ENCODE data around the gene PHACTR1. TPM values are rescaled to one million over a fixed set of nuclear protein-coding genes. Genes with fewer than 3 reads are reported as not detected.

Gene PHACTR1
- total and polyA plus RNA-seq, 7 donors = 0.04 to 3.0 (median 0.85) TPM

- H3K27me3 ChIP-seq (ENCODE audit: insufficient read depth in 3 of 3, low read length in 2 of 3) = no peaks in the 10 kb centered on the region
- H3K4me1 ChIP-seq = no peaks in the 10 kb centered on the region
- ATAC-seq (no peak), DNase-seq (no peak)
- H3K9me3 ChIP-seq = no peaks in the 10 kb centered on the region
- no peak overlapping the region for H3K4me3 ChIP-seq
- intact Hi-C loops (cut with DNase I) = loop anchor here (5.0 to 10.0 kb wide), 5 partner anchors 143 to 423 kb away; partner anchors contain the start of gene GFOD1 (in 1 of the 2)
- 84 to 95% (median 93%) methylated on average over 5 of the region's 5 CpGs for WGBS, 3 donors
- H3K36me3 ChIP-seq (ENCODE audit: insufficient read depth in 1 of 2, low read depth in 1 of 2) = no peaks in the 10 kb centered on the region
- H3K27ac ChIP-seq = no peak overlapping the region
- TF ChIP-seq CTCF (IDR thresholded peaks at IDR 0.05) = no peak
Measured at GRCh38 chr6:13338038-13338437, 621.5 kb downstream of the PHACTR1 start.
